HepG2 (cell line): ENCODE data around the gene PSMD1. TPM values are rescaled to one million over a fixed set of nuclear protein-coding genes. Genes with fewer than 3 reads are reported as not detected.
A peak's percentile ranks its signal among the peaks of the same experiment; 100 is the strongest.

ENCODE experiments used
- AKAP8 ChIP-seq: sonication (generic); formaldehyde crosslinking; IDR thresholded peaks from 2 replicates; pipeline ENCODE4 v1.5.1; 2020; ENCODE audit warnings: mild to moderate bottlenecking, missing genetic modification reagents
- ATF7-NPFF ChIP-seq: sonication (generic); formaldehyde crosslinking; IDR thresholded peaks from 2 replicates; pipeline ENCODE4 v1.8.1; 2023; ENCODE audit warnings: mild to moderate bottlenecking, low read depth, missing genetic modification reagents, moderate library complexity
- EZH2 ChIP-seq: conservative IDR thresholded peaks from 2 replicates; pipeline ENCODE4 v1.6.1; 2012; ENCODE audit warnings: mild to moderate bottlenecking, low read depth, low read length, moderate library complexity
- FOSL2 ChIP-seq: sonication (generic); formaldehyde crosslinking; IDR thresholded peaks from 2 replicates; pipeline ENCODE4 v1.4.0; 2020; ENCODE audit warnings: missing genetic modification reagents
- FOXO1 ChIP-seq: sonication (generic); formaldehyde crosslinking; IDR thresholded peaks from 2 replicates; pipeline ENCODE4 v1.4.0; 2020; ENCODE audit warnings: missing genetic modification reagents
- GMEB1 ChIP-seq: sonication (generic); formaldehyde crosslinking; IDR thresholded peaks from 2 replicates; pipeline ENCODE4 v1.5.1; 2020; ENCODE audit warnings: missing genetic modification reagents, mild to moderate bottlenecking, borderline replicate concordance
- GMEB2 ChIP-seq: IDR thresholded peaks from 2 replicates; pipeline ENCODE4 v1.6.1; 2016; ENCODE audit warnings: missing biosample characterization, missing genetic modification reagents, low read depth
- HMGA1 ChIP-seq: sonication (generic); formaldehyde crosslinking; conservative IDR thresholded peaks from 2 replicates; pipeline ENCODE4 v1.4.0; 2020; ENCODE audit warnings: missing genetic modification reagents
- ONECUT2 ChIP-seq: sonication (generic); formaldehyde crosslinking; IDR thresholded peaks from 2 replicates; pipeline ENCODE4 v1.4.0; 2020; ENCODE audit warnings: missing genetic modification reagents
- SP2 ChIP-seq: sonication (generic); formaldehyde crosslinking; IDR thresholded peaks from 2 replicates; pipeline ENCODE4 v1.5.1; 2020; ENCODE audit warnings: mild to moderate bottlenecking, missing genetic modification reagents
- TRIM24 ChIP-seq: sonication (generic); formaldehyde crosslinking; IDR thresholded peaks from 2 replicates; pipeline ENCODE4 v1.8.0; 2022; ENCODE audit warnings: mild to moderate bottlenecking, missing genetic modification reagents
- ZBTB40 ChIP-seq, 2 experiments: fragments of 450-650 bp in 1 of 2; sonication (generic) in 1 of 2; formaldehyde crosslinking in 1 of 2; IDR thresholded peaks; 2 replicates each; pipeline versions ENCODE4 v1.6.1 to v1.8.0; 2016 to 2022; ENCODE audit warnings: antibody characterized with exemption in 1 of 2, mild to moderate bottlenecking in 1 of 2, missing genetic modification reagents in 1 of 2
- ZFAT ChIP-seq: sonication (generic); formaldehyde crosslinking; conservative IDR thresholded peaks from 2 replicates; pipeline ENCODE4 v1.8.1; 2023; ENCODE audit warnings: missing genetic modification reagents, inconsistent platforms
- ZNF337 ChIP-seq: sonication (generic); formaldehyde crosslinking; IDR thresholded peaks from 2 replicates; pipeline ENCODE4 v1.5.1; 2020; ENCODE audit warnings: missing genetic modification reagents, low read depth, mild to moderate bottlenecking, borderline replicate concordance
- ZNF598 ChIP-seq: sonication (generic); formaldehyde crosslinking; IDR thresholded peaks from 2 replicates; pipeline ENCODE4 v1.5.1; 2020; ENCODE audit warnings: mild to moderate bottlenecking, missing genetic modification reagents, borderline replicate concordance
- ZSCAN9 ChIP-seq: IDR thresholded peaks from 2 replicates; pipeline ENCODE4 v1.6.1; 2016; ENCODE audit warnings: borderline replicate concordance
- polyA plus RNA-seq, 8 experiments: library from polyadenylated mRNA; depleted of rRNA in 3 of 8; stranded (reverse) in 7 of 8; unstranded in 1 of 8; fragments of >200 nt; fragmentation: Illumina TruSeq in 4 of 8; extraction: Trizol in 4 of 8; gene quantifications; 2 replicates each; pipeline versions ENCODE4 v1.2.1 to v1.2.3, GENCODE V29; 2011 to 2016; ENCODE audit warnings: low read depth in 4 of 8, missing spikeins in 1 of 8, mixed read lengths in 1 of 8; ENCODE audit not compliant: insufficient read depth in 1 of 8
- total RNA-seq, 5 experiments: library from RNA; depleted of rRNA; stranded (reverse); fragments of >200 nt; fragmentation: Illumina TruSeq; extraction: Trizol; gene quantifications; 2 replicates each; pipeline ENCODE4 v1.2.3, GENCODE V29; 2016; ENCODE audit warnings: low read depth in 1 of 5

The PSMD1 gene
- total and polyA plus RNA-seq, 2 of the 13 experiments (the other 11 are each of a cell fraction or from before 2014, with no cell fraction given): 136 to 191 TPM

GRCh38 chr2:231050018-231050901, 6.4 kb upstream of the PSMD1 start (continued):
- no peak for TF ChIP-seq ZFAT (CRISPR knock-in tag)
- no peak; the same call in 1 of the 2 replicates for TF ChIP-seq ZNF598
- TF ChIP-seq GMEB2 (CRISPR knock-in tag): peak; percentile 22; the same call in 1 of the 2 replicates
- TF ChIP-seq ATF7-NPFF (CRISPR knock-in tag): peak; percentile 92
- TF ChIP-seq FOXO1: peak; percentile 99
- TF ChIP-seq ZBTB40 (IDR thresholded peaks at IDR 0.05): no peak
- TF ChIP-seq ZBTB40 (CRISPR knock-in tag; IDR thresholded peaks at IDR 0.05): peak; percentile 91
- no peak for TF ChIP-seq SP2 (CRISPR knock-in tag)
- no peak for TF ChIP-seq EZH2
- peak; percentile 99 for TF ChIP-seq AKAP8 (CRISPR knock-in tag)
- peak; percentile 99 for TF ChIP-seq ZSCAN9
- no peak for TF ChIP-seq HMGA1 (CRISPR knock-in tag)
- TF ChIP-seq ONECUT2 (CRISPR knock-in tag): peak; percentile 69
- TF ChIP-seq TRIM24 (CRISPR knock-in tag): peak; percentile 83; the same call in 1 of the 2 replicates
- TF ChIP-seq GMEB1: peak; percentile 68
- TF ChIP-seq ZNF337: peak; percentile 88; the same call in 1 of the 2 replicates
- peak; percentile 91 for TF ChIP-seq FOSL2 (CRISPR knock-in tag)
